Measurements from ENCODE around the gene BTK.
"Not testable (repeated sequence)": the region's sequence is repeated elsewhere in the genome, so short reads cannot be mapped to it uniquely, and the experiment has no call there.

The BTK gene

DNA sequence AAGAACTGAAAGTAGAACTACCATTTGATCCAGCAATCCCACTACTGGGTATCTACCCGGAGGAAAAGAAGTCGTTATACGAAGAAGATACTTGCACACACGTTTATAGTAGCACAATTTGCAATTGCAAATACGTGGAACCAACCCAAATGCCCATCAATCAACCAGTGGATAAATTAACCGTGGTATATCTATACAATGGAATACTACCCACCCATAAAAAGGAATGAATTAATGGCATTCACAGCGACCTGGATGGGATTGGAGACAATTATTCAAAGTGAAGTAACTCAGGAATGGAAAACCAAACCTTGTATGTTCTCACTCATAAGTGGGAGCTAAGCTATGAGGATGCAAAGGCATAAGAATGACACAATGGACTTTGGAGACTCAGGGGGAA lies 51.7 kb downstream of the BTK start:
- DNase-seq: not testable (repeated sequence)

DNA sequence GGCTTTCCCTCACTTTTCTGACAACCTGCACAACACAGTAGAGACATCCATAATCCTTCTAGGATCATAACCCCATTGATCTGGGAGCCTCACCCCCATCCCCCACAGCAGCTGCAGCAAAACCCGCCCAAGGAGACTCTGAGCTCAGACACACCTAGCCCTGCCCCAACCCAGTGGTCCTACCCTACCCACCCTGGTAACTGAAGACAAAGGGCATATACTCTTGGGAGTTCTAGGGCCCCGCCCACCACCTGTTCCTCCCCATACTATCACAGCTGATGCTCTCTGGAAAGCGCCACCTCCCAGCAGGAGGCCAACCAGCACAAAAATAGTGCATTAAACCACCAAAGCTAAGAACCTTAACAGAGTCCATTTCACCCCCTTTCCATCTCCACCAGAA lies 59.4 kb downstream of the BTK start:
- not testable (repeated sequence) for DNase-seq

GRCh38 chrX:101303790-101304189 lies 82.2 kb downstream of the BTK start:
- no peak for DNase-seq

Measured in CD4-positive, alpha-beta T cell treated with Interleukin-12 subunit alpha and Interleukin-12 subunit beta, for 1 hour (primary cell).